Measurements from ENCODE around the gene SPATS2. TPM values are rescaled to one million over a fixed set of nuclear protein-coding genes. Genes with fewer than 3 reads are reported as not detected.
A peak's percentile ranks its signal among the peaks of the same experiment; 100 is the strongest.

The SPATS2 gene
- total and polyA plus RNA-seq, 11 donors = 3.0 to 9.1 (median 5.7) TPM

DNA sequence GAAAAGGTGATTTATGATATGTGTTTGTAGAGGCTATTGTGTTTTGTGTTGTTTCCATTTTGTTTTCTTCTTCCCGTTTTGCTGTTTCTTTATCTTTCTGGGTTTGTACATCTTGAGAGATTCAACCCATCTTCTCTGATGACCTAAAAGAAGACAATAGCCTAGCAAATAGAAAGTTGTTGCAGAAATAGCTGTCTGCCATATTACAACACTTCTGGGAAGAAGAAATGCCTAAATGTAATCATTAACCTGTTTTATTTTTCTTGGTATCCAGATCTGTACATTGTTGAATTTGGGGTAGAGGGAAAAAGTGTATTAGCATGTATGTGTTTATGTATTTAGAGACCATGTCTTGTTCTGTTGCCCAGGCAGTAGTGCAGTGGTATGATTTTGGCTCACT lies 50.3 kb downstream of the SPATS2 start:
- Histone ChIP-seq H3K4me1 (peaks cover 0 to 12% (median 5%) of the 10 kb centered on the region in 12 donors), H3K4me3 (no peak overlapping the region), H3K27ac (no peak overlapping the region), H3K36me3 (no peaks in the 10 kb centered on the region), H3K27me3 (no peaks in the 10 kb centered on the region), H3K9me3 (no peaks in the 10 kb centered on the region)
- WGBS, 4 donors = 82 to 93% (median 88%) methylated on average over 1 of the region's 1 CpG
- no peak for DNase-seq
- TF ChIP-seq POLR2A (IDR thresholded peaks at IDR 0.05) = no peak
- TF ChIP-seq, protein P1, sequence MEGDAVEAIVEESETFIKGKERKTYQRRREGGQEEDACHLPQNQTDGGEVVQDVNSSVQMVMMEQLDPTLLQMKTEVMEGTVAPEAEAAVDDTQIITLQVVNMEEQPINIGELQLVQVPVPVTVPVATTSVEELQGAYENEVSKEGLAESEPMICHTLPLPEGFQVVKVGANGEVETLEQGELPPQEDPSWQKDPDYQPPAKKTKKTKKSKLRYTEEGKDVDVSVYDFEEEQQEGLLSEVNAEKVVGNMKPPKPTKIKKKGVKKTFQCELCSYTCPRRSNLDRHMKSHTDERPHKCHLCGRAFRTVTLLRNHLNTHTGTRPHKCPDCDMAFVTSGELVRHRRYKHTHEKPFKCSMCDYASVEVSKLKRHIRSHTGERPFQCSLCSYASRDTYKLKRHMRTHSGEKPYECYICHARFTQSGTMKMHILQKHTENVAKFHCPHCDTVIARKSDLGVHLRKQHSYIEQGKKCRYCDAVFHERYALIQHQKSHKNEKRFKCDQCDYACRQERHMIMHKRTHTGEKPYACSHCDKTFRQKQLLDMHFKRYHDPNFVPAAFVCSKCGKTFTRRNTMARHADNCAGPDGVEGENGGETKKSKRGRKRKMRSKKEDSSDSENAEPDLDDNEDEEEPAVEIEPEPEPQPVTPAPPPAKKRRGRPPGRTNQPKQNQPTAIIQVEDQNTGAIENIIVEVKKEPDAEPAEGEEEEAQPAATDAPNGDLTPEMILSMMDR (IDR thresholded peaks at IDR 0.05) = no peak
- ATAC-seq = no peak
- intact Hi-C loops (cut with DNase I) = no loop called here

DNA sequence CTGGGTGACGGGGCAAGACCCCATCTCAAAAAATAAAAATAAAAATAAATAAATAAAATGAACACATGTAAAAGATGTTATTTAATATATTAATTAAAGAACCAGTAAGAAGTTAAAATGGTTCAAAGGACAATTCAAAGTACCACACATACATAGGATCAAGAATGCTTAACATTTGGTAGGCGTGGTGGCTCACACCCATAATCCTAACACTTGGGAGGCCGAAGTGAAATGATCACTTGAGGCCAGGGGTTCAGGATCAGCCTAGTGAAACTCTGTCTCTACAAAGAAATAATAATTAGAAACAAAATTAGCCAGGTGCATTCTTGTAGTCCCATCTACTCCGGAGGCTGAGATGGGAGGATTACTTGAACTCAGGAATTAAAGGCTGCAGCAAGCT lies 53.3 kb downstream of the SPATS2 start:
- WGBS, 4 donors = 97 to 100% (median 98%) methylated on average over 4 of the region's 4 CpGs
- H3K4me3 ChIP-seq = no peak overlapping the region
- peaks cover 0 to 4% (median 0%) of the 10 kb centered on the region in 9 donors for H3K36me3 ChIP-seq
- H3K27me3 ChIP-seq = no peaks in the 10 kb centered on the region
- no peak for ATAC-seq
- TF ChIP-seq POLR2A (IDR thresholded peaks at IDR 0.05) = no peak
- TF ChIP-seq, protein P1 (IDR thresholded peaks at IDR 0.05) = no peak
- no peaks in the 10 kb centered on the region for H3K9me3 ChIP-seq
- intact Hi-C loops (cut with DNase I) = no loop called here
- no peak for DNase-seq
- no peak overlapping the region for H3K27ac ChIP-seq
- H3K4me1 ChIP-seq = peaks cover 0 to 12% (median 5%) of the 10 kb centered on the region in 12 donors

DNA sequence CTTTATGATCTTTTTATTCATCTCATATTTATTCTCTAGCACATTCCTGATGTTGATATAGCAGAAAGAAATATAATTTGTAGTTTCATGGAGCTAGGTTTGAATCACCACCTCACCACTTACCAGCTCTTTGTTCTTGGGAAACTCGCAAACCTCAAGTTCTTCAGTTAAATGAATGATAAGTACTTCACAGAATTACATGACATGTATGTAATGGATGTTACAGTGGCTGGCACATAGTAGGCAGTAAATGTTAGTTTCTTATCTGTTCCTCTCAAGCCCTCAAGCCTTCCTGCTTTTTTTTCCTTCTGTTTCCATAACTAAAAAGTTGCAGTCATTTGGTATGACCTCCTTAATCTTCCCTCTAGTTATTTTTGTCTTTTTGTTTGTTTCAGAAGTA lies 54.9 kb downstream of the SPATS2 start:
- Histone ChIP-seq H3K27ac (no peak overlapping the region), H3K27me3 (no peaks in the 10 kb centered on the region), H3K4me3 (no peak overlapping the region), H3K4me1 (peaks cover 0 to 12% (median 5%) of the 10 kb centered on the region in 12 donors), H3K9me3 (no peaks in the 10 kb centered on the region), H3K36me3 (peaks cover 0 to 11% (median 0%) of the 10 kb centered on the region in 9 donors)
- intact Hi-C loops (cut with DNase I) = no loop called here
- no peak for TF ChIP-seq POLR2A (IDR thresholded peaks at IDR 0.05)
- TF ChIP-seq, protein P1 (IDR thresholded peaks at IDR 0.05) = no peak
- no peak for DNase-seq
- 94 to 100% (median 97%) methylated on average over 1 of the region's 1 CpG for WGBS, 4 donors
- no peak for ATAC-seq

DNA sequence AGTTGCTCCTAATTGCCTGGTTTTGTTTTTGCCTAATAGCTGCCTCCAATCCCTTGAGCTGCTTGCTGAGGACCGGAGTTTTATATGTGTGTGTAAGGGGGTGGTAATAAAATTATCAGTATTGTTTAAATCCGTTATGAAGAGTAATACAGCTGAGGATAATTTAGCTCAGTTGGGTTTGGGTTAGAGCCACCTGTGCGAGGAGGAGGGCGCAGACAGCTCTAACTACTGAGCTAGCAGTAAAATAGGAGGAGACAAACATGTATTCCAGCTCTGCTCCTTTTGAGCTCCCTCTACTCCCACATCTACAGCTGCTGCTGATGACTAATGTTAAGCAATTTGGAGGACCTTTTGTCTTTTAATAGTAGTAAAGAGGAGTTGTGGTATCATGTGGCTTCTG lies 61.5 kb downstream of the SPATS2 start:
- peak overlapping the region in 1 of 12 donors; percentile 29 for H3K27ac ChIP-seq
- peaks cover 0 to 11% (median 0%) of the 10 kb centered on the region in 9 donors for H3K36me3 ChIP-seq
- no peaks in the 10 kb centered on the region for H3K27me3 ChIP-seq
- no peak overlapping the region for H3K4me3 ChIP-seq
- peaks cover 0 to 1% (median 0%) of the 10 kb centered on the region in 12 donors for H3K9me3 ChIP-seq
- ATAC-seq = peak in 2 of 4 donors; percentile 65 to 83
- intact Hi-C loops (cut with DNase I) = no loop called here
- no peak for TF ChIP-seq POLR2A (IDR thresholded peaks at IDR 0.05)
- TF ChIP-seq, protein P1 (IDR thresholded peaks at IDR 0.05) = no peak
- peaks cover 0 to 16% (median 0%) of the 10 kb centered on the region in 12 donors for H3K4me1 ChIP-seq
- DNase-seq = no peak
- WGBS, 4 donors = 62 to 81% (median 76%) methylated on average over 4 of the region's 4 CpGs

Data from heart left ventricle (tissue), 16 donors.